Cortex of kidney (tissue), 1 donor: ENCODE measurements around the gene ABR.
"Not testable (repeated sequence)": the region's sequence is repeated elsewhere in the genome, so short reads cannot be mapped to it uniquely, and the experiment has no call there.

Experiments used
- DNase-seq: peaks from one replicate; lab custom pipeline; 2025; lab: John Stamatoyannopoulos, UW

The ABR gene

DNA sequence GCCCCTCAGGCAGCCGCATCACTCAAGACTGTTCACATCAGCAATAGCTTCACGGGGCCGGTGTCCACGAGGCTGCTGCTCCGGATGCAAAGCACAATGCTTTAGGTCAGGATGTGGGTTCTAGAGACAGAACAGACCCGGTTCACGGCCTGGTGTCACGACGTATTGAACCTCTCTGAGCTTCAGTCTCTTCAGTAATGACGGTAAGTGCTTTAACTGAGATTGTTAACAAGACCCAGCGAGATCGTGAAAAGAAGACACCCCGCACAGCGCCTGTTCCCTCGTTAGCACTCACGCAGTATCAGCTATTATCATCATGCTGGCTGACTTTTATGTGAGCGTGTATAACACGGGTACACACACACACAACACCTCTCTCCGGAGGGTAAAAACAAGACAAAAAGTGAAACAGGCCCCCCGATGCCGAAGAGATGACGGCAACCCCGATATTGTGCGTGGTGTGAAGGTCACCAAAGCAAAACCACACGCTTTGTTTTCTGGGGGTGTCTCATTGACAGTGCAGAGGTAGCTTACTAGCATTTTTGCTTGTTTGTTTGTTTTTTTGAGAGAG lies 21.4 kb upstream of the ABR start:
- DNase-seq, result no peak

DNA sequence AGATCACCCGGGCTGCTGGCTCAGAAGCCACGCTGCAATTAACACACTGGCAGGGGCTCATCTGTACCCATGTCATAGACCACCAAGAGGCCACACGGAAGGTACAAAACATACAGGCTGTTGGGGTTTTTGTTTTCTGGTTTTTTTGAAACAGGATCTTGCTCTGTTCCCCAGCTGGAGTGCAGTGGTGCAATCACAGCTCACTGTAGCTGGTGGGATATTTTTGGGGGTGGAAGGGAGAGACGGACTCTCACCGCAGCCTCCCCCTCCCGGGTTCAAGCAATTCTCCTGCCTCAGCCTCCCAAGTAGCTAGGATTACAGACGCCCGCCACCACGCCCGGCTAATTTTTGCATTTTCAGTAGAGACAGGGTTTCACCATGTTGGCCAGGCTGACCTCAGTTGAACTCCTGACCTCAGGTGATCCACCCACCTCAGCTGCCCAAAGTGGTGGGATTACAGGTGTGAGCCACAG lies 19.5 kb upstream of the ABR start:
- not testable (repeated sequence) for DNase-seq

DNA sequence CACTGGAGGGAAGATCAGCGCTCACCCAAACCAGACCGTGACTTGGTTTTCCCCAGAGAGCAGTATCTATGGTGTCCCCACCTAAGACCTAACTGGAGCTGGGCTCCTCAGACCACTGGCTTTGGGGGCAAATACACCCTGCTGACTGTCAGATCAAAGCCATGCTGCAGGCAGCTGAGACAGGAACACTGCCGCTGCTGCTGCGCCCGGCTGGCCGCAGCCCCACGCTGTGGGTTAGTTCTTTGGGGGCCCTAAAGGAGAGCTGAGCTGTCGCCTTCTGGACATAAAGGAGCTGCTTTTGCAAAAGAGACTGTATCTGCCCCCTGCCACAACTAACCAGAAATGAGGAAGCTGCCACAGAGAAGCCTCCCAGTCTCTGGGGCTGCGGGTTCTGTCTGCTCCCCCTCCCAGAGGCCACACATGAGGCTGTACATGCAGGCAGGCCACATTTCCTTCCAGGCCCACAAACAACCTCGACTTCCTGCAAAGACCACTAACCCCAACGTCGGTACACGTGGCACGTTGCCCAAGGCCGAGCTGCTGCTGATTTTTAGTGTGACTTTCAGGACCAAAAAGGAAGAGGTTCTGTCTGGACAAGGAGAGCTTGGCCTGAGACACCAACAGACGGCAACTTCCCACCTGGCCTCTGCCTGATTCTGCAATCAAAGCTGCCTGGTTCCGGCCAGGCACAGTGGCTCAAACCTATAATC lies 18.2 kb upstream of the ABR start:
- no peak for DNase-seq

DNA sequence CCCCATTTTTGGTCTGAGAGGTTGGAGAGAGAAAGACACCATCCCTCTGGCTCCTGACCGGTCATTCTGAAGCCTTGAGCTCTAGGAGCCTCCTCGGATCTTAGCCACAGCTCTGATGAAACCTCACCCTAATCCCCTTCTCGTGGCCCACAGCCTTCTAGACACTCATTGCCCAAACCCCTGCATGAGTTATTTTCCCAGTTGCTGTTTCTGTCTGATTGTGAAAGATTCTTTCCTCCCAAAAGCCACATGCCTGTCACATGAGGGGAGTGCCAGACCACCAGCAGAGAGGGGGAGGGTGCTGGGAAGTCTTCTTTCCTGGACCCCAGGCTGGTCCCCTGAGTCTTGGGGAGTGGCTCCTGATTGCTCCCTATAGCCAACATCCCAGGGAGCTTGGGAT lies 17.6 kb upstream of the ABR start:
- DNase-seq, result no peak

DNA sequence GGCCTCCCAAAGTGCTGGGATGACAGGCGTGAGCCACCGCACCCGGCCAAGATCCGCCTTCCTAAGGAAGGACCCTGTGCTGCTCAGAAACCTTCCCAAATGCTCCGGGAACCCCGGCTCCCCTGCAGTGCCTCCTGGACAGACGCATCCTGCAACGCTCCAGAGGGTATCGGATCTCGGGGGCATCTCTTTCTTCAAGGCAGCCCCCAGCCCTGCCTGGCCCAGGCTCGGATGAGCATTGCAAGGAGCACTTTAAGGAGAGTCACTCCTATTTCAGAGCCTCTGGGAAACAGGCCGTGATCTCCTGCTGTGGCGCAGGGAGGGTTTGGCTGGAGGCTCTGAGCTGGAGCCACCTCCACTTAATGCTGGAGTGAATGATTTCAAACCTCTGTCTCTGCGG lies 17.2 kb upstream of the ABR start:
- DNase-seq, result no peak

DNA sequence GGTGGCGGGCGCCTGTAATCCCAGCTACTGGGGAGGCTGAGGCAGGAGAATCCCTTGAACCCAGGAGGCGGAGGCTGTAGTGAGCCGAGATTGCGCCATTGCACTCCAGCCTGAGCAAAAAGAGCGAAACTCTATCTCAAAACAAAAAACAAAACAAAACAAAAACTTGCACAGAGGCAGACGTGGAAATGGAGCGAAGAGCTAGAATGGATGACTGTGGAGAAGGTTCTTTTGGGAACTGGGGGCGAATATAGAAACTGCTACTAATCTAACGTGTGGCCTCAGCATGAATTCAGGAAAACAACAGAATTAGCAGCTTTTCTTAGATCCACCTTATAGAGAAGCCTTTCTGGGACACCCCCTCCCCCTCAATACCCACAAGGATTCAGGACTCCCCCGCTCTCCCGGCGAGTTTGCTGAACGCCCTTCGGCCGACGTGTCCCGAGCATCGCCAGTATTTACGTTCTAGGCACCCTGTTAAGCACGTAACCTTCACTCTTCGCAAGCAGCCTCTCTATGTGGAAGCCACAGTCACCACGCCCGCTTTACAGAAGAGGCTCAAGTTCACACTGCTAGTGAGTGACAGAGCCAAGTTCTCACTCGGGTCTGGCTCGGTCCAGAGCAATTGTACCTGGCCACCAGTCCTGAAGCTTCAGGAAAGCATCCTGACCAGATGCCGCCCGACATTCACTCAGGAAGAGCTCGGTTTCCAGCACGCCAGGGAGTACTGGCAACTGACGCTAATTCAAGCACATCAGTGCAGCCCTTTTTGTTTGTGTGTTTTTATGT lies 13.3 kb upstream of the ABR start:
- no peak for DNase-seq

DNA sequence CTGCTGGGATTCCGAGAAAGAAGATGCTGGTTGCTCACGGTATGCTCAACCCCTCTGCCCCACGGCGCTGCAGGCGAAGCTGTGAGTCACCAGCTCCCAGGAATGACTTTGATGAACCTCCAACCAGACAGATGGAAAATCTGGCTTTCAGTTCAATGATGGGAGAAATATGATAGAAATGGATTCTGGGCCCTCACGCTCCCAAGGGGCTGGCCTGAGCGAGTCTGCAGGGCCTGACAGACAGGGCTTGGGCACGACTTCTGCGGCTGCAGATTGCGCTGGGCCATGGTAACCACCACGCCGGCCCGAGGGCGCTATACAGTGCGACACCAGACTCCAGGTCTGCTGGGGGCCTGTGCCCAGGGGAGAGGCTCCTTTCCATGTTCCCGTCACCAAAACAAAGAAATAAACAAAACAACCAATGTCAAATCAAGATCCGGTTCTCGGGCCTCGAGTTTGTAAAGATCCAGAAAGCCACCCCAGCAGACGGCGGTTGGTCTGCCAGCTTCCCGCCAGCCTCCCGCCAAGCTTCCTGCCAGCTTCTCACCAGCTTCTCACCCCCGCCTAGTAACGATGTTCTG lies 11.1 kb upstream of the ABR start:
- DNase-seq, result no peak

DNA sequence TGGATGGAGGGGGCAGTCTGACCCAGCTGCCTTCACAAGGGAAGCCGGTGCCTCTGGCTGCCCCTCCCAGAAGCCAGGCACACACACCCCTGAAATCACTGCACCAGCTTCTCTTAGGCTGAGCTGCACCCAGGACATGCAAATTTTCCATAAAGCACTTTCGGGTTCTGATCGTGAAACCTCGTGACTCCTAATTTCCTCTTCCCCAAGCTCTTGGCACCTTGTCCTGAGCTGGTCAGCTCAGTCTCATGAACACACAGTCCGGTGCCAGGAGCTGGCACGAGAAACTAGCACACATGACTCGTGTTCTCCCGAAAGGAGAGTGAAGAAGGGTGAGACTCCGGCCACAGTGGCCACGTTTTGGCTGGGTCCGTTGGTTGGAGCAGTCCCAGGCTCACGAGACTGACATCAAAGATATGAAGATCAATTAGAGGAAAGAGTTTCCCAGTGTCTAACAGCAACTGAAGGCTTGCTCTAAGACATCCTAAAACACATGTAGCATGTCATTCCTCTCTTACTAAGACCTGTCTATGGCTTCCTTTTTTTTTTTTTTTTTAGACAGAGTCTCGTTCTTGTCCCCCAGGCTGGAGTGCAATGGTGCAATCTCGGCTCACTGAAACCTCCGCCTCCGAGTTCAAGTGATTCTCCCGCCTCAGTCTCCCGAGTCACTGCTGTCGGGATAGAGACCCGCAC lies 9.2 kb upstream of the ABR start:
- no peak for DNase-seq

DNA sequence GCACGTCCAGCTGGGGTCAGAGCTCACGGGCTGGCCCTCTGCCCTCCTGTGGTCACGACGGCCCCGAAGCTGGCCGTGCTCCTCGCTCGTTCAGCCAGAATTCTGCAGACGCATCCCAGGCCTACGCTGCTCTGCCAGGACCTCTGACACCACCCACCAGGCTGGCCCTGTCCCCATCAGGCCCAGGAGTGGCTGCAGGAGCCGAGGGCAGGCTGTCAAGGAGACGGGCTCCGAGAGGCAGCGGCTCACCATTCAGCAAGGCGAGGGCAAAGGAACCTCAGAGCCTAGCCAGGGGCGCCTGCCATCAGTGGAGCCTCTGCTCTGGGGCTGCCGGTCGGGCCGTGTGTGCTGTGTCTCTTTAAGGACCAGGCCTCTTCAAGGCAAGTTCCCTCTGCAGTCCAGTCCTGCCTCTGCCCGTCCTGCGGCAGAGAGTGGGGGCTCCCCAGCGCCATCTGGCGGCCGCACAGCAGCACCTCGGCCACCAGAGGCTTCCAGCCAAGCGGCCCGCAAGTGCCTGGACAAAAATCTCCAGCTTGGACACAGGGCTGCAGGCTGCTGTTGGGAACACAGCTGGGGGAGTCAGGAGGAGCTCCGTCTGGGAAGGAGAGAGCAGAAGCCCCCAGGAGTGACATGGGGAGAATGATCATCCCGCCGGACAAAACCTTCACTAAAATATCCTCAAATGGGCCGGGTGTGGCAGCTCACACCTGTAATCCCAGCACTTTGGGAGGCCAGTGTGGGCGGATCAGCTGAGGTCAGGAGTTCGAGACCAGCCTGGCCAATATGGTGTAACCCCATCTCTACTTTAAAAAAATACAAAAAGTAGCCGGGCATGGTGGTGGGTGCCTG lies 7.4 kb upstream of the ABR start:
- no peak for DNase-seq

DNA sequence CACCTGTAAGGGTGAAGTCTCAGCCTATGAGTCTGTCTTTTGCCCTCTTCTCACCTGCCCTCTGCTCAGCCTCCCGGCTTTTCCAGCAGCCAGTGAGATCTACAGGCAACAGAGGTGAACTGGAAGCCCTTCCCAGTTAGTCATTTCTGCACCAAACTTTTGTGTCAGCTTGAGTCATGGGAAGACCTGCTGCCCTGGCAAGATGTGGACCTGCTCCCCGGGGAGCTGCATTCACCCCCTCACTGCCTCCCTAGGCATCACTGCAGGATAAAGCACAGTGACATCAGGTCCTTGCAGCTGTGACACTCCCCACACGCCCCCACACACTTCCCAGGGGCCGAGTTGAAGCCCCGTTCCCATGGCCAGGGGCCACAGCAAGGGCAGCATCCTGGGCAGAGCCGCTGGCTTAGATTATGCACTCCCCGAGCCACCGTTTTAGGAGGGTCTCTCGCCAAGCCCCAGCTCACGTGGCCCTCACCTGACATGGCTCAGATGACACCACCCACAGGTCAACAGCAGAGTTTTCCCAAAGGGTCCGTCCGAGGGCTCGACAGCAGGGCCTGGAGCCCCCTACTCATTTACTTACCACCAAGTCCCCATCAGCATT lies 6.5 kb upstream of the ABR start:
- DNase-seq, result no peak

DNA sequence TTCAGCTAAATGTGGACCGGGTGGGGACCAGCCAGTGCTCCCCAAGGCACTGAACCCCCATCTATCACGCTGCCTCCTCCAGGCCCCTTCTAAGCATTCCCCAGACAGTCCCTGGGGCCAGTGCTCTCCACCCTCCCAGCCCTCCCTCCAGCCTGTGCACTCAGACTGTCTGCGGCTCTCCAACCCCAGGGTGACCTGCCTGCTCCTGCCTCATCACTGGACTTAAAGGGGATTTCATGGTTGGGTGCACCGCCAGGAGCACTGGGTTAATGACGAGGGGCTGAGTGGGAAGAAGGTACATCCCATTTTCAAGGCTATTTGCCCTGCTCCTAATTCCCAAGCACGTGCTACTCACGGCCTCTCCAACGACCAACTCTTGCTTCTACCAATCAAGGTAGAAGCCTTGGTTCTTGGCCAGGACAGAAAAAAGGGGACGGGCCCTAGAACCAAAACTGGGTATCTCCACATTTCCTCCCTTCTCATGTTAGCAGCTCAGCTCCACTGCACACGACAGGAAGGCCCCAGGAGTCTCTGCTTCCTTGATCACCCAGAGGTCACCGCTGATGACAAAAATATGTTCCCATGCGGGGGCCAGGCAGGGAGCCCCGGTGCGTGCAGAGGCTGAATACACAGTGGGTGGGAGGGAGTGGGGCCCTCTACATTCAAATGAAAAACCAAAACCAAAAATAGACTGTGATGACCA lies 3.5 kb upstream of the ABR start:
- no peak for DNase-seq

DNA sequence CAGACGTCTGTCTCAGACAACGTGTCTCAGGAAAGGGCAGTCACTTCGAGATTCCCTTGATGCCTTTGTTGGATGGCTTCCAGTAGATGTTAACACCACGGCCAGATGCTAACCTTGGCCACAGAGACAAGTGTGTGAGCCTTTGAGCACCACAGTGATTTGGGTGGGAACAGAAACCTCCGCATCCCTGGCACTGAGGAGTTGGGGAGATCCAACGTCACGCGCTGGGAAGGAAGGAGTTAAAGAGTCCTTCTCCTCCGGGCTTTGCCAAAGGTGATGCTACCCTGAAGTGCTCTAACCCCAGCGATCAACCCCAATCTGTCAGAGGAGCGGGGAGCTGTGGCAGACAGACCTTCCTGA lies 3.0 kb upstream of the ABR start:
- DNase-seq, result no peak

DNA sequence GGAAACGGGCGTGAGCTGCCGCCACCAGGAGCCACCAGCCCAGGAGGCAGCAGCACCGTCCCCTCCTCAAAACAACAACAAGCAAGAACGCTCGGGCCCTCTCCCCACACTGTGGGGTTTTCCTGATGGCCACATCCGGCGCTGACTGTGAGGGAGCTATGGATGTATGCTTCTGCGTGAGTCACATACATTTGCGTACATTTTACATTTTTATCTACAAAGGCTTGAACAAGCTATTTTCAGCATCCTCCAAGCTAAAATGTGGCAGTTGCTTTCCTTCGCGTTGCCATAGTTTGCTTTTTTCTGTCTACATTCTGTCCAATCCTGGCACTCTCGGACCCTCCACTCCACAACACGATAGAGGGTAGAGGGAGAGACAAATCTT lies 2.0 kb upstream of the ABR start:
- no peak for DNase-seq

DNA sequence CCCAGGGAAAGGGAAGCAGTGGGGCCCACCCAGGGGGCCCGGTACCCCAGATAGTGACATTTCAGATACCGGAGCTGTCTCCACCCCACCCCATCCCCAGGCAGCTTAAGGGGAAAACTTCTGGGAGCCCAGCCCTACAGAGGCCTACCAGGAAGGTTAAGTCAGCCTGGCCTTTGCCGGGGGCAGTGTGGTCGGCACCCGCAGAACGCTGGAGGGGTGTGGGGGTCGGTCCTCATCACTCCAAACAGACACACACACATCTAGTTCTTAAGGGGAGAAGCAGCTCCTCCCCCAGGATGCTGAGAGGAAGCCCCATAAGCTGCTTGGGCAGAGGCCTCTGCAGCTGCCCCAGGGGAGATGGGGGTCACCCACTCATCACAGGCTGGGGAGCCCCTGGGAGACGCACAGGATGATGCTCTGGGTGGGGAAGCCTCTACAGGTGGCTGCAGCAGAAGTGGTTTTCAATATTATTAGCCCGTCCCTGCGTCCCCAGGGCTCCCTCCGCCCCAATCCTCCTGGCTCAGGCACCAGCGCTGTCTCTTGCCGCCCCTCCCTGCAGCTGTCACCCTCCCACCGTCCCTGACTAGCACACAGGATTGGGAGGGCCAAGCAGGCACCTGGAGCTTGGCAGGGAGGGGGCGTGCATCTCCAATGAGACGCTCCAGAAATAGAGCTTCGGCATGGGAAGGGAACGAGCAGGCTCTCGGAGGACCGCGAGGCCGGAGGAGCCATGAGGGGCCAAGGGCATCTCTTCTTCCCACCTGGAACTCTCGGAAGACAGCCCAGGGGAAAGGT lies 1.4 kb upstream of the ABR start:
- DNase-seq, result no peak

DNA sequence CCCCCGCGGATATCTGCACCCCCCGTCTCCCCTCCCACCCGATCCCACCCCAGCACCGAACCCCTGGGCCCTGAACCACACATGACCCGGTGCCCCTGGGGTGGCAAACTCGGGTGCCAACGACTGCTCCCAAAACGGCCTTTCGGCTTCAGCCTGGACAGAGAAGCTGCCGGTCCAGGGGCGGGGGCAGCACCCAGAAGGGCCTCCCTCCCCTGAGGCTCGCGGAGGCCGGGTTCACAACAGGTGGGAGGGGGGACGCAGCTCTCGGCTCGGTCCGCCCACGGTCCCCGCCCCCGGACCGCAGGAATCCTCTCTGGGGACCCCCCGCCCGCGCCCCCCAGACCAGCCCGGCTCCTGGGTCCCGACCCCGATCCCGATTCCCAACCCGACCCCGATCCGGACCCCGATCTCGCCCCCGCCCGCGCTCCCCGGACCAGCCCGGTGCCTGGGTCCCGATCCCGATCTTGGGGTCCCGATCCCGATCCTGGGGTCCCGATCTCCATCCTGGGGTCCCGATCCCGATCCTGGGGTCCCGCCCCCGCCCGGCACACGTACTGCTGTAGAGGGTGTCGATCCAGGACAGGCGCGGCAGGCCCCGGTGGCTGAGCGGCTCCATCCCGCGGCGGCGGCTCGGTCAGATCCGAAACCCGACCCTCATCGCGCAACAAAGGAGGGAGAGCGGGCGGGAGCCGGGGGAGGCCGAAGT lies 516 bp downstream of the ABR start:
- no peak for DNase-seq

DNA sequence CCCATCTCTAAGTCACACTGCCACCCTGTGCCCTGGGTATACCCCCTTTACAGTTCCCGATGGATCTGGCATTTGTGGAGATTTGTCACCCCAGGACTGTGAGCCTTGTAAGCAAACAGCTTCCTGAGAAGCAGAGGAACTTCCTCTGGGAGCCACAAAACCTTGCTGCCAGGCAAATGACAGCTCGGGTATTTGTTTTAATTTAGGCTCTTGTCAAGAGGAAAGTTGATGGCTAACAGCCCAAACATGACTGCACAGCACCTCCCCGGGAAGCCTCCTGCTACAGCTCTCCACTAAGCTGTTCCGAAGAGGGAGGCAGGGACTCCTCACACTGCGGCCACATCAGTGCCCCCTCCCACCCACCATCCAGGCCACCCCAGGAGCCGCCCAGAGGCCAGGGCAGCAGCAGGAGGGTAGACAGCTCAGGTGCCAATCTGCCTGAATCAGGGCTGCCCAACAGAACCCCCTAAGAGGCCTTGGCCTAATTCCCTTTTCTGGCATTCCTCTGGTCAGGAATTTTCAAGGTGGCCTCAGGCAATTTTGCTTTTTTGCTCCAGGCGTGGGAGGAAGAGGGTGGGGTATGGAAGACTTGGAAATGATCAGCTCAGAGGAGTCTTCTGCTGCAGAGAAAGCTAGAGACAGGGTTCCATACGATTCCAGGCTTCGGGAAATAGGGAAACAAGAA lies 2.6 kb downstream of the ABR start:
- DNase-seq, result no peak

DNA sequence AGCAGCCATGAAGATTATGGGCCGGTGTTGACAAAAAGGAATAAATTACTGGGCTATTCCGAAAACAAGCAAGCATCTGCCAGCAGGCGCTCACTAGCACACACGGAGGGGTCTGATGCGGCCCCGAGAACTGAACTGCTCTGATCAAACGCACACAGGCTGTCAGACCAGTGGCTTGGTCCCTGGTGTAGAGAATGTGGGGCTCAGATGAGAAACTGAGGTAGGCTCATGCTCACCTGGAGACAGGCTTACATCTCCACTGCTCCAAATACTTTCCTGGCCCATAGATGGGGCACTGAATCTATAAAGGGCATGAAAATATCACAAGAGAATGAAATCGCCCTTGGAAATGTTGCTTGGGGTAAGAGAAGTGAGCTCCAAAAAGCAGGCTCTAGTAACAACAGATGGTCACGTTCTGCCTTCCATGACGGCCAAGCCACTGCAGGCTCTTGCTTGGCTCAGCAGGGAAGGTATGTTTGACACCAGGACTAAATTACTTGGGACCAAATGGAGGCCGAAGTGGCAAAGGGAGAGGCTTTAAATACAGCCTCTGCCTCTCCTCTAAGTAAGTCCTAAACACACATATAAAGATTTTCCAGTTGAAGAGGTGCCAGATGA lies 5.4 kb downstream of the ABR start:
- DNase-seq, result no peak
